ENCODE results near the gene WSCD2.

DNA sequence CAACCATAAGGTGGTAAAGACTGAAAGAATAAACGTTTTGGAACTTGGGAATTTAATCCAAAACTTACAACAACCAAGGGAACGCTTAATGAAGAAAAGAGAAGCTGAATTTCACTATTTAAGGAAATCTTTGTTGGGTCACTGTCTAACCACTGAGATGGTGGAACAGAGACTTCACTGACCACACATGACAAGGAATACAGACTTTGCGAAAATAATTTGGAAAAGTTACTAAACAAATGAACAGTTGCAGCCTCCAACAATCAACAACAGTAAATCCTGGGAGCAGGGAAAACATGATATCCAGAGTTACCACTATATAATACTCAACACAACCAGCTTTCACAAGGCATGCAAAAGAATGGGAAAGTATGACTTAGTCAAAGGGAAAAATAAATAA is 131.0 kb downstream of the WSCD2 start:
- TF ChIP-seq ELF1 (IDR thresholded peaks at IDR 0.05) (no peak), TEAD4 (IDR thresholded peaks at IDR 0.05; ENCODE audit: borderline replicate concordance, insufficient read depth) (no peak), JUND (IDR thresholded peaks at IDR 0.05) (no peak), CHD2 (IDR thresholded peaks at IDR 0.05; ENCODE audit: low read length, partially characterized antibody) (no peak), RXRA (IDR thresholded peaks at IDR 0.05; ENCODE audit: borderline replicate concordance, low read depth) (no peak), YY1 (IDR thresholded peaks at IDR 0.05; ENCODE audit: low read depth) (no peak)
- TF ChIP-seq, protein P1, sequence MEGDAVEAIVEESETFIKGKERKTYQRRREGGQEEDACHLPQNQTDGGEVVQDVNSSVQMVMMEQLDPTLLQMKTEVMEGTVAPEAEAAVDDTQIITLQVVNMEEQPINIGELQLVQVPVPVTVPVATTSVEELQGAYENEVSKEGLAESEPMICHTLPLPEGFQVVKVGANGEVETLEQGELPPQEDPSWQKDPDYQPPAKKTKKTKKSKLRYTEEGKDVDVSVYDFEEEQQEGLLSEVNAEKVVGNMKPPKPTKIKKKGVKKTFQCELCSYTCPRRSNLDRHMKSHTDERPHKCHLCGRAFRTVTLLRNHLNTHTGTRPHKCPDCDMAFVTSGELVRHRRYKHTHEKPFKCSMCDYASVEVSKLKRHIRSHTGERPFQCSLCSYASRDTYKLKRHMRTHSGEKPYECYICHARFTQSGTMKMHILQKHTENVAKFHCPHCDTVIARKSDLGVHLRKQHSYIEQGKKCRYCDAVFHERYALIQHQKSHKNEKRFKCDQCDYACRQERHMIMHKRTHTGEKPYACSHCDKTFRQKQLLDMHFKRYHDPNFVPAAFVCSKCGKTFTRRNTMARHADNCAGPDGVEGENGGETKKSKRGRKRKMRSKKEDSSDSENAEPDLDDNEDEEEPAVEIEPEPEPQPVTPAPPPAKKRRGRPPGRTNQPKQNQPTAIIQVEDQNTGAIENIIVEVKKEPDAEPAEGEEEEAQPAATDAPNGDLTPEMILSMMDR (IDR thresholded peaks at IDR 0.05), result no peak
- TF ChIP-seq, protein P2, sequence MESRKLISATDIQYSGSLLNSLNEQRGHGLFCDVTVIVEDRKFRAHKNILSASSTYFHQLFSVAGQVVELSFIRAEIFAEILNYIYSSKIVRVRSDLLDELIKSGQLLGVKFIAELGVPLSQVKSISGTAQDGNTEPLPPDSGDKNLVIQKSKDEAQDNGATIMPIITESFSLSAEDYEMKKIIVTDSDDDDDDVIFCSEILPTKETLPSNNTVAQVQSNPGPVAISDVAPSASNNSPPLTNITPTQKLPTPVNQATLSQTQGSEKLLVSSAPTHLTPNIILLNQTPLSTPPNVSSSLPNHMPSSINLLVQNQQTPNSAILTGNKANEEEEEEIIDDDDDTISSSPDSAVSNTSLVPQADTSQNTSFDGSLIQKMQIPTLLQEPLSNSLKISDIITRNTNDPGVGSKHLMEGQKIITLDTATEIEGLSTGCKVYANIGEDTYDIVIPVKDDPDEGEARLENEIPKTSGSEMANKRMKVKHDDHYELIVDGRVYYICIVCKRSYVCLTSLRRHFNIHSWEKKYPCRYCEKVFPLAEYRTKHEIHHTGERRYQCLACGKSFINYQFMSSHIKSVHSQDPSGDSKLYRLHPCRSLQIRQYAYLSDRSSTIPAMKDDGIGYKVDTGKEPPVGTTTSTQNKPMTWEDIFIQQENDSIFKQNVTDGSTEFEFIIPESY (IDR thresholded peaks at IDR 0.05; ENCODE audit: borderline replicate concordance, low read depth), result no peak

Data from SK-N-SH (cell line).